Right lobe of liver (tissue), 6 donors: Measurements from ENCODE around the gene KCTD20. TPM values are rescaled to one million over a fixed set of nuclear protein-coding genes. Genes with fewer than 3 reads are reported as not detected.

Source experiments
- ATAC-seq, 4 donors: fragments of 200-7000 bp; cut with Tn5 transposase; one replicate each; pipeline ENCODE4 v1.9.1; 2020; ENCODE audit warnings: mild to moderate bottlenecking in 4 of 4, moderate library complexity in 4 of 4
- DNase-seq, 3 donors: peaks; one replicate each; pipeline ENCODE4 v3.0.0-alpha.2; 2020
- H3K27ac ChIP-seq, 3 donors: fragments of 200-600 bp; one replicate each; pipeline ENCODE4 v1.8.0; 2022
- H3K27me3 ChIP-seq, 2 donors: fragments of 200-600 bp; one replicate each; pipeline ENCODE4 v1.8.0; 2022
- H3K36me3 ChIP-seq, 4 donors: fragments of 200-600 bp; sonication (generic) in 1 of 4; one replicate each; pipeline versions ENCODE4 v1.5.1 to v1.8.0; 2017 to 2022; ENCODE audit warnings: control low read depth in 1 of 4
- H3K4me1 ChIP-seq, 4 donors: fragments of 200-600 bp; sonication (generic) in 1 of 4; one replicate each; pipeline versions ENCODE4 v1.5.1 to v1.8.0; 2017 to 2022; ENCODE audit warnings: control low read depth in 1 of 4
- H3K4me3 ChIP-seq, 3 donors: fragments of 200-600 bp; one replicate each; pipeline ENCODE4 v1.8.0; 2022
- H3K9me3 ChIP-seq, 4 donors: fragments of 200-600 bp; sonication (generic) in 1 of 4; one replicate each; pipeline versions ENCODE4 v1.5.1 to v1.8.0; 2017 to 2022; ENCODE audit warnings: control low read depth in 1 of 4
- CTCF ChIP-seq, 4 donors: fragments of 200-600 bp in 3 of 4; fragments of 450-650 bp in 1 of 4; IDR thresholded peaks; one replicate each; pipeline versions ENCODE4 v1.5.1 to v1.8.0; 2016 to 2022; ENCODE audit warnings: antibody characterized with exemption in 4 of 4, mild to moderate bottlenecking in 2 of 4
- POLR2A ChIP-seq: fragments of 450-650 bp; IDR thresholded peaks from one replicate; pipeline ENCODE4 v1.6.1; 2017; ENCODE audit warnings: antibody characterized with exemption, mild to moderate bottlenecking
- WGBS: methylation state at CpG from one replicate; pipeline ENCODE4 v1.1.6; 2018; ENCODE audit warnings: low coverage, low lambda C conversion rate; ENCODE audit not compliant: insufficient coverage; ENCODE audit errors: missing lambda C conversion rate; 5-methylcytosine and 5-hydroxymethylcytosine counted together
- intact Hi-C, 2 donors: fragments of 100-400 bp; cut with DNase I; formaldehyde crosslinking; loops; one replicate each; pipeline versions ENCODE4 v1.11.2 to v1.14.1; 2022
- total RNA-seq, 6 experiments: library from RNA; depleted of rRNA in 2 of 6; stranded (reverse); fragments of >200 nt in 2 of 6; fragmentation: NEBNext Ultra II Directional in 3 of 6; extraction: Animal tissue kit (Norgen Biotek cat#: 25700) in 3 of 6; gene quantifications; one replicate each; pipeline versions ENCODE4 v1.1.0 to v1.2.4, GENCODE V29; 2016 to 2023
- donor health status: DM: no; HTN: yes; CAD: no.
- donor health status: DM: no; HTN: no; CAD: no.
- donor health status: DM: no; HTN: no; CAD: no.
- donor health status: DM: no; HTN: yes; CAD: no.
- donor health status: DM: no; HTN: yes; CAD: no.

Gene KCTD20
- total RNA-seq, 6 experiments from 2014 or later = 24.8 to 48.8 (median 33.5) TPM

GRCh38 chr6:36430351-36430750 lies 12.4 kb upstream of the KCTD20 start:
- no peaks in the 10 kb centered on the region for H3K27me3 ChIP-seq
- H3K36me3 ChIP-seq = no peaks in the 10 kb centered on the region
- no peak for TF ChIP-seq POLR2A
- no peak for TF ChIP-seq CTCF (IDR thresholded peaks at IDR 0.05)
- no peak for DNase-seq
- no peak overlapping the region for H3K27ac ChIP-seq
- H3K9me3 ChIP-seq = no peaks in the 10 kb centered on the region
- ATAC-seq = no peak
- no peaks in the 10 kb centered on the region for H3K4me1 ChIP-seq
- no peak overlapping the region for H3K4me3 ChIP-seq
- WGBS = 66% methylated on average over 2 of the region's 2 CpGs
- intact Hi-C loops = no loop called here

GRCh38 chr6:36431197-36431596 lies 11.6 kb upstream of the KCTD20 start:
- WGBS = 80% methylated on average over 3 of the region's 4 CpGs
- no peak for TF ChIP-seq POLR2A
- TF ChIP-seq CTCF (IDR thresholded peaks at IDR 0.05) = no peak
- DNase-seq (no peak), ATAC-seq (no peak)
- H3K36me3 ChIP-seq = no peaks in the 10 kb centered on the region
- no peaks in the 10 kb centered on the region for H3K4me1 ChIP-seq
- H3K27ac ChIP-seq = no peak overlapping the region
- no peaks in the 10 kb centered on the region for H3K9me3 ChIP-seq
- H3K27me3 ChIP-seq = no peaks in the 10 kb centered on the region
- intact Hi-C loops = no loop called here
- no peak overlapping the region for H3K4me3 ChIP-seq

- DNase-seq = no peak
- no peaks in the 10 kb centered on the region for H3K27me3 ChIP-seq
- no peak for TF ChIP-seq CTCF (IDR thresholded peaks at IDR 0.05)
- no peak for TF ChIP-seq POLR2A
- H3K27ac ChIP-seq = no peak overlapping the region
- no peaks in the 10 kb centered on the region for H3K4me1 ChIP-seq
- no peaks in the 10 kb centered on the region for H3K9me3 ChIP-seq
- no peaks in the 10 kb centered on the region for H3K36me3 ChIP-seq
- no peak overlapping the region for H3K4me3 ChIP-seq
- ATAC-seq = no peak
- intact Hi-C loops = no loop called here
- WGBS = 72% methylated on average over 4 of the region's 4 CpGs
These were observed 10.6 kb upstream of the KCTD20 start for GRCh38 chr6:36432151-36432671.

GRCh38 chr6:36436466-36436865 lies 6.3 kb upstream of the KCTD20 start:
- no peak for DNase-seq

More at GRCh38 chr6:36436466-36436865, 6.3 kb upstream of the KCTD20 start:
- Histone ChIP-seq H3K9me3 (no peaks in the 10 kb centered on the region), H3K36me3 (no peaks in the 10 kb centered on the region), H3K4me1 (peaks cover 0 to 10% (median 0%) of the 10 kb centered on the region in 4 donors), H3K27ac (no peak overlapping the region), H3K4me3 (no peak overlapping the region), H3K27me3 (no peaks in the 10 kb centered on the region)
- 100% methylated on average over 1 of the region's 1 CpG for WGBS
- intact Hi-C loops = no loop called here
- TF ChIP-seq CTCF (IDR thresholded peaks at IDR 0.05) = no peak
- TF ChIP-seq POLR2A = no peak
- ATAC-seq = no peak
